Endothelial cell of umbilical vein (primary cell): ENCODE results near the gene SRL. TPM values are rescaled to one million over a fixed set of nuclear protein-coding genes. Genes with fewer than 3 reads are reported as not detected.
"Not testable (repeated sequence)": the region's sequence is repeated elsewhere in the genome, so short reads cannot be mapped to it uniquely, and the experiment has no call there.

Experiments
- BruUV-seq: library from RNA; stranded (reverse); fragments of 400-500 nt; replicated peaks from 2 replicates; lab custom pipeline; 2021; lab: Mats Ljungman, UMichigan
- CTCF ChIA-PET: fragments of 300-600, 350-600 bp; sonication (Branson Sonifier 250); formaldehyde crosslinking; loops from one replicate; lab custom pipeline; 2021; ENCODE audit warnings: antibody characterized with exemption, inconsistent platforms; lab: Charles Lee
- POLR2A ChIA-PET: fragments of 300-600, 350-600 bp; sonication (Branson Sonifier 250); formaldehyde crosslinking; loops from one replicate; lab custom pipeline; 2021; ENCODE audit warnings: antibody characterized with exemption, inconsistent platforms; lab: Charles Lee
- DNase-seq: peaks from one replicate; pipeline ENCODE4 v3.0.0-alpha.2; 2011; ENCODE audit warnings: low read depth, low spot score
- FAIRE-seq: peaks from 2 replicates; lab custom pipeline; 2011; peaks lifted over from hg19 to GRCh38; lab: Jason Lieb, UNC
- H2AFZ ChIP-seq: 2 replicates; pipeline ENCODE4 v1.6.0; 2012; ENCODE audit warnings: low read depth, low read length, control low read depth, inconsistent platforms
- H3K27ac ChIP-seq: 2 replicates; pipeline ENCODE4 v1.5.1; 2011; ENCODE audit warnings: low read depth, mild to moderate bottlenecking, control low read depth, low read length, moderate library complexity; ENCODE audit not compliant: insufficient read depth
- H3K27me3 ChIP-seq, 2 experiments: 2 replicates each; pipeline versions ENCODE4 v1.6.0 to v1.6.1; 2011; ENCODE audit warnings: low read length in 2 of 2, mixed read lengths in 1 of 2; ENCODE audit not compliant: control insufficient read depth in 2 of 2, insufficient read depth in 2 of 2
- H3K36me3 ChIP-seq, 2 experiments: 2 replicates in 1 of 2; 3 replicates in 1 of 2; pipeline ENCODE4 v1.5.1; 2011; ENCODE audit warnings: low read length in 2 of 2, mild to moderate bottlenecking in 1 of 2, moderate library complexity in 1 of 2; ENCODE audit not compliant: control insufficient read depth in 2 of 2, insufficient read depth in 2 of 2; ENCODE audit errors: extremely low read depth in 1 of 2
- H3K4me1 ChIP-seq: 3 replicates; pipeline ENCODE4 v1.5.1; 2011; ENCODE audit warnings: mild to moderate bottlenecking, low read length; ENCODE audit not compliant: control insufficient read depth, insufficient read depth; ENCODE audit errors: extremely low read depth
- H3K4me2 ChIP-seq: 2 replicates; pipeline ENCODE4 v1.6.1; 2011; ENCODE audit warnings: low read length, control low read depth, mixed read lengths; ENCODE audit not compliant: insufficient read depth
- H3K4me3 ChIP-seq, 3 experiments: fragments of 200-600 bp in 1 of 3; sonication (generic), shearing (Covaris generic) in 1 of 3; replicated peaks in 1 of 3; 2 replicates each; pipeline ENCODE4 v1.5.1; 2011 to 2016; ENCODE audit warnings: control low read depth in 3 of 3, low read length in 3 of 3, mild to moderate bottlenecking in 2 of 3, inconsistent platforms in 1 of 3, low read depth in 1 of 3, moderate library complexity in 1 of 3; ENCODE audit not compliant: insufficient read depth in 1 of 3
- H3K79me2 ChIP-seq: 2 replicates; pipeline ENCODE4 v1.6.0; 2012; ENCODE audit warnings: low read length, inconsistent platforms; ENCODE audit not compliant: control insufficient read depth, insufficient read depth
- H3K9ac ChIP-seq: replicated peaks from 2 replicates; pipeline ENCODE3; 2011; ENCODE audit warnings: low read length, control low read depth; ENCODE audit not compliant: insufficient read depth; ENCODE audit errors: extremely low read depth
- H3K9me1 ChIP-seq: replicated peaks from 3 replicates; pipeline ENCODE4 v1.6.0; 2011; ENCODE audit warnings: mild to moderate bottlenecking, low read length; ENCODE audit not compliant: control insufficient read depth, insufficient read depth; ENCODE audit errors: extremely low read depth
- H3K9me3 ChIP-seq: replicated peaks from 2 replicates; pipeline ENCODE4 v1.5.1; 2012; ENCODE audit warnings: low read length, inconsistent platforms; ENCODE audit not compliant: control insufficient read depth, insufficient read depth
- H4K20me1 ChIP-seq: replicated peaks from 2 replicates; pipeline ENCODE3; 2011; ENCODE audit warnings: mild to moderate bottlenecking, low read length; ENCODE audit not compliant: control insufficient read depth, insufficient read depth; ENCODE audit errors: extremely low read depth
- EZH2 ChIP-seq: IDR thresholded peaks from 2 replicates; pipeline ENCODE4 v1.6.1; 2012; ENCODE audit warnings: borderline replicate concordance, low read depth, mild to moderate bottlenecking, moderate library complexity, low read length, inconsistent platforms; ENCODE audit not compliant: severe bottlenecking
- FOS ChIP-seq: IDR thresholded peaks from 2 replicates; pipeline ENCODE4 v1.6.1; 2011; ENCODE audit warnings: mild to moderate bottlenecking, low read length, moderate library complexity, borderline replicate concordance; ENCODE audit not compliant: insufficient read depth
- GATA2 ChIP-seq: IDR thresholded peaks from 2 replicates; pipeline ENCODE4 v1.7.0; 2011; ENCODE audit warnings: low read depth, mild to moderate bottlenecking, moderate library complexity, mixed read lengths, low read length; ENCODE audit not compliant: insufficient read length, insufficient read depth
- JUN ChIP-seq: IDR thresholded peaks from 2 replicates; pipeline ENCODE4 v1.6.1; 2011; ENCODE audit warnings: borderline replicate concordance, low read depth; ENCODE audit not compliant: insufficient read length, insufficient read depth
- MYC ChIP-seq: IDR thresholded peaks from one replicate; pipeline ENCODE4 v1.6.1; 2011; ENCODE audit warnings: mild to moderate bottlenecking, low read depth, low read length
- POLR2A ChIP-seq: IDR thresholded peaks from 2 replicates; pipeline ENCODE4 v1.6.1; 2012; ENCODE audit warnings: low read depth, mild to moderate bottlenecking, control low read depth, low read length
- POLR2AphosphoS5 ChIP-seq: IDR thresholded peaks from 2 replicates; pipeline ENCODE4 v1.6.1; 2012; ENCODE audit warnings: low read depth, mild to moderate bottlenecking, control low read depth, low read length, moderate library complexity; ENCODE audit not compliant: insufficient read depth
- dilution Hi-C: fragments of 300-500 bp; cut with MboI; formaldehyde crosslinking; loops from one replicate; pipeline ENCODE4 v1.15.0; 2019; ENCODE audit warnings: low sequenced_read_pairs; ENCODE audit not compliant: extremely low pct_ligation_motif_present
- intact Hi-C: fragments of 100-400 bp; cut with micrococcal nuclease; formaldehyde crosslinking; loops from one replicate; pipeline ENCODE4 v1.10.0; 2022
- polyA plus RNA-seq, 4 experiments: library from polyadenylated mRNA; depleted of rRNA in 3 of 4; stranded (reverse) in 3 of 4; unstranded in 1 of 4; fragments of >200 nt; gene quantifications; 2 replicates each; pipeline versions ENCODE4 v1.2.1 to v1.2.3, GENCODE V29; 2011 to 2012; ENCODE audit warnings: missing spikeins in 1 of 4
- total RNA-seq: library from RNA; stranded (reverse); gene quantifications from 2 replicates; pipeline ENCODE4 v1.2.3, GENCODE V29; 2021
- TF ChIP-seq, protein P1 (sequence below), 2 donors: IDR thresholded peaks; 1 replicate in 1 of 2; 2 replicates in 1 of 2; pipeline ENCODE4 v1.5.1; 2011; ENCODE audit warnings: low read length in 2 of 2, mild to moderate bottlenecking in 2 of 2, moderate library complexity in 2 of 2, control low read depth in 1 of 2, inconsistent platforms in 1 of 2, low read depth in 1 of 2; ENCODE audit not compliant: insufficient read depth in 1 of 2; ENCODE audit errors: extremely low read depth in 1 of 2
- TF ChIP-seq, protein P2 (sequence below): IDR thresholded peaks from 2 replicates; pipeline ENCODE4 v1.6.1; 2011; ENCODE audit not compliant: insufficient read depth, insufficient read length

Gene SRL
- total and polyA plus RNA-seq, 2 donors (not counting 3 experiments of a cell fraction or from before 2014, with no cell fraction given), result 0.21 to 0.29 TPM

- Histone ChIP-seq H4K20me1 (no peaks in the 10 kb centered on the region), H2AFZ (no peak overlapping the region), H3K9me3 (no peaks in the 10 kb centered on the region), H3K79me2 (no peaks in the 10 kb centered on the region), H3K27ac (no peak overlapping the region), H3K9ac (no peak overlapping the region), H3K27me3 (no peaks in the 10 kb centered on the region), H3K4me3 (no peak overlapping the region), H3K4me2 (no peak overlapping the region), H3K9me1 (no peaks in the 10 kb centered on the region), H3K4me1 (no peaks in the 10 kb centered on the region), H3K36me3 (no peaks in the 10 kb centered on the region)
- FAIRE-seq (no peak), DNase-seq (no peak)
- no TSS peak for BruUV-seq
- dilution Hi-C loops, result no loop called here
- ChIA-PET POLR2A (no interaction called here), CTCF (interaction anchor here (0.9 kb wide), 1 partner anchor 17 kb away, joined by 3 read pairs; no protein-coding TSS in a partner anchor)
- TF ChIP-seq, protein P1, sequence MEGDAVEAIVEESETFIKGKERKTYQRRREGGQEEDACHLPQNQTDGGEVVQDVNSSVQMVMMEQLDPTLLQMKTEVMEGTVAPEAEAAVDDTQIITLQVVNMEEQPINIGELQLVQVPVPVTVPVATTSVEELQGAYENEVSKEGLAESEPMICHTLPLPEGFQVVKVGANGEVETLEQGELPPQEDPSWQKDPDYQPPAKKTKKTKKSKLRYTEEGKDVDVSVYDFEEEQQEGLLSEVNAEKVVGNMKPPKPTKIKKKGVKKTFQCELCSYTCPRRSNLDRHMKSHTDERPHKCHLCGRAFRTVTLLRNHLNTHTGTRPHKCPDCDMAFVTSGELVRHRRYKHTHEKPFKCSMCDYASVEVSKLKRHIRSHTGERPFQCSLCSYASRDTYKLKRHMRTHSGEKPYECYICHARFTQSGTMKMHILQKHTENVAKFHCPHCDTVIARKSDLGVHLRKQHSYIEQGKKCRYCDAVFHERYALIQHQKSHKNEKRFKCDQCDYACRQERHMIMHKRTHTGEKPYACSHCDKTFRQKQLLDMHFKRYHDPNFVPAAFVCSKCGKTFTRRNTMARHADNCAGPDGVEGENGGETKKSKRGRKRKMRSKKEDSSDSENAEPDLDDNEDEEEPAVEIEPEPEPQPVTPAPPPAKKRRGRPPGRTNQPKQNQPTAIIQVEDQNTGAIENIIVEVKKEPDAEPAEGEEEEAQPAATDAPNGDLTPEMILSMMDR (IDR thresholded peaks at IDR 0.05; ENCODE audit: extremely low read depth in 1 of 2, insufficient read depth in 1 of 2, low read depth in 1 of 2, low read length in 2 of 2), result no peak
- TF ChIP-seq POLR2A (no peak), FOS (no peak), POLR2AphosphoS5 (no peak), MYC (no peak), GATA2 (no peak), EZH2 (no peak), JUN (no peak)
- TF ChIP-seq, protein P2, sequence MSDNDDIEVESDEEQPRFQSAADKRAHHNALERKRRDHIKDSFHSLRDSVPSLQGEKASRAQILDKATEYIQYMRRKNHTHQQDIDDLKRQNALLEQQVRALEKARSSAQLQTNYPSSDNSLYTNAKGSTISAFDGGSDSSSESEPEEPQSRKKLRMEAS, result no peak
- intact Hi-C loops, result no loop called here
Measured at GRCh38 chr16:4157376-4157825, 84.5 kb downstream of the SRL start.

DNA sequence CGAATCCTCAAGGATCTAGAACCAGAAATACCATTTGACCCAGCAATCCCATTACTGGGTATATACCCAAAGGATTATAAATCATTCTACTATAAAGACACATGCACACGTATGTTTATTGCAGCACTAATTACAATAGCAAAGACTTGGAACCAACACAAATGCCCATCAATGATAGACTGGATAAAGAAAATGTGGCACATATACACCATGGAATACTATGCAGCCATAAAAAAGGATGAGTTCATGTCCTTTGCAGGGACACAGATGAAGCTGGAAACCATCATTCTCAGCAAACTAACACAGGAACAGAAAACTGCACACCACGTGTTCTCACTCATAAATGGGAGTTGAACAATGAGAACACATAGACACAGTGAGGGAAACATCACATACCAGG is 85.4 kb downstream of the SRL start:
- H3K9ac ChIP-seq, H3K27ac ChIP-seq, H3K4me1 ChIP-seq, POLR2A ChIA-PET, H3K9me1 ChIP-seq, FAIRE-seq, H3K9me3 ChIP-seq, H3K4me2 ChIP-seq, DNase-seq, H4K20me1 ChIP-seq, intact Hi-C loops, H3K27me3 ChIP-seq, H3K79me2 ChIP-seq, BruUV-seq, H2AFZ ChIP-seq, dilution Hi-C loops, H3K4me3 ChIP-seq, H3K36me3 ChIP-seq: not testable (repeated sequence)
- CTCF ChIA-PET, result interaction anchor here (1.0 kb wide), 1 partner anchor 9 kb away, joined by 4 read pairs; no protein-coding TSS in a partner anchor

- POLR2A ChIA-PET, BruUV-seq, H2AFZ ChIP-seq, H3K36me3 ChIP-seq, DNase-seq, intact Hi-C loops, H3K27ac ChIP-seq, H3K4me3 ChIP-seq, H3K4me2 ChIP-seq, H3K27me3 ChIP-seq, H3K79me2 ChIP-seq, H4K20me1 ChIP-seq, H3K9ac ChIP-seq, H3K4me1 ChIP-seq, dilution Hi-C loops, FAIRE-seq, H3K9me1 ChIP-seq, H3K9me3 ChIP-seq: not testable (repeated sequence)
- CTCF ChIA-PET, result interaction anchor here (0.6 to 1.2 kb wide), 3 partner anchors 47 to 191 kb away, joined by 3 read pairs; no protein-coding TSS in a partner anchor
Measured at GRCh38 chr16:4153364-4153763, 88.5 kb downstream of the SRL start.
